Smooth muscle cell (in vitro differentiated cells): ENCODE data around the gene ETF1. TPM values are rescaled to one million over a fixed set of nuclear protein-coding genes. Genes with fewer than 3 reads are reported as not detected.

Source experiments
- DNase-seq: peaks from one replicate; lab custom pipeline; 2025; ENCODE audit not compliant: unreplicated experiment; lab: John Stamatoyannopoulos, UW
- H2AFZ ChIP-seq: fragments of 200-600 bp; sonication (generic); 2 replicates; pipeline ENCODE4 v1.6.0; 2016; ENCODE audit warnings: antibody characterized with exemption, low read depth, mild to moderate bottlenecking
- H3F3A ChIP-seq: fragments of 200-600 bp; sonication (generic); 2 replicates; pipeline ENCODE4 v1.6.0; 2017; ENCODE audit warnings: antibody characterized with exemption, low read depth
- H3K27ac ChIP-seq: fragments of 200-600 bp; sonication (generic); 2 replicates; pipeline ENCODE4 v1.5.1; 2016; ENCODE audit warnings: low read depth, mild to moderate bottlenecking
- H3K27me3 ChIP-seq: fragments of 200-600 bp; sonication (generic); 2 replicates; pipeline ENCODE4 v1.6.1; 2016; ENCODE audit warnings: low read depth, mild to moderate bottlenecking
- H3K36me3 ChIP-seq: fragments of 200-600 bp; sonication (generic); 2 replicates; pipeline ENCODE4 v1.5.1; 2016; ENCODE audit warnings: low read depth
- H3K4me1 ChIP-seq: fragments of 200-600 bp; sonication (generic); 2 replicates; pipeline ENCODE4 v1.5.1; 2016; ENCODE audit warnings: low read depth
- H3K4me2 ChIP-seq: fragments of 200-600 bp; sonication (generic); 2 replicates; pipeline ENCODE4 v1.6.0; 2016; ENCODE audit warnings: mild to moderate bottlenecking
- H3K4me3 ChIP-seq: fragments of 200-600 bp; sonication (generic); 2 replicates; pipeline ENCODE4 v1.5.1; 2016; ENCODE audit warnings: mild to moderate bottlenecking
- H3K79me2 ChIP-seq: fragments of 200-600 bp; sonication (generic); 2 replicates; pipeline ENCODE4 v1.6.0; 2016; ENCODE audit warnings: low read depth, mild to moderate bottlenecking
- H3K9ac ChIP-seq: fragments of 200-600 bp; sonication (generic); 2 replicates; pipeline ENCODE4 v1.6.0; 2016; ENCODE audit warnings: low read depth
- H3K9me3 ChIP-seq: fragments of 200-600 bp; sonication (generic); replicated peaks from 2 replicates; pipeline ENCODE4 v1.5.1; 2016; ENCODE audit warnings: low read depth
- H4K20me1 ChIP-seq: fragments of 200-600 bp; sonication (generic); 2 replicates; pipeline ENCODE4 v1.6.0; 2016; ENCODE audit warnings: low read depth
- CTCF ChIP-seq: fragments of 200-600 bp; sonication (generic); IDR thresholded peaks from 2 replicates; pipeline ENCODE4 v1.5.1; 2017; ENCODE audit warnings: borderline replicate concordance, mild to moderate bottlenecking, antibody characterized with exemption; ENCODE audit not compliant: insufficient read depth, poor library complexity, severe bottlenecking
- WGBS: methylation state at CpG from one replicate; pipeline ENCODE4 v1.1.7; 2016; ENCODE audit warnings: low lambda C conversion rate; 5-methylcytosine and 5-hydroxymethylcytosine counted together
- polyA plus RNA-seq: library from polyadenylated mRNA; unstranded; fragments of >200 nt; fragmentation: Nextera tagmentation; extraction: Ambion mirVana; gene quantifications from 2 replicates; pipeline ENCODE4 v1.2.1, GENCODE V29; 2016
- total RNA-seq: library from RNA; depleted of rRNA; stranded (reverse); fragments of >200 nt; gene quantifications from 2 replicates; pipeline ENCODE4 v1.2.3, GENCODE V29; 2014

The ETF1 gene
- total and polyA plus RNA-seq, 2 experiments from 2014 or later: 48.7 to 98.0 TPM

- TF ChIP-seq CTCF: no peak
- H3K27me3 ChIP-seq: no peaks in the 10 kb centered on the region
- no peaks in the 10 kb centered on the region for H3K36me3 ChIP-seq
- H3K4me3 ChIP-seq: no peak overlapping the region
- no peak overlapping the region for H3K27ac ChIP-seq
- no peak for DNase-seq
- peaks cover 99% of the 10 kb centered on the region for H3K79me2 ChIP-seq
- no peak overlapping the region for H3K9ac ChIP-seq
- peaks cover 100% of the 10 kb centered on the region for H4K20me1 ChIP-seq
- H2AFZ ChIP-seq: no peak overlapping the region
- no peaks in the 10 kb centered on the region for H3K9me3 ChIP-seq
- H3F3A ChIP-seq: peaks cover 3% of the 10 kb centered on the region
- no peaks in the 10 kb centered on the region for H3K4me1 ChIP-seq
- 94% methylated on average over 8 of the region's 8 CpGs for WGBS
- H3K4me2 ChIP-seq: no peak overlapping the region
These were observed 13.2 kb downstream of the ETF1 start for GRCh38 chr5:138529812-138530211.

GRCh38 chr5:138528744-138529469 lies 14.1 kb downstream of the ETF1 start:
- Histone ChIP-seq H3K27me3 (no peaks in the 10 kb centered on the region), H3K4me2 (no peak overlapping the region), H3K79me2 (peaks cover 99% of the 10 kb centered on the region), H3K9me3 (no peaks in the 10 kb centered on the region), H3K4me3 (no peak overlapping the region), H3K9ac (no peak overlapping the region), H3K27ac (no peak overlapping the region), H4K20me1 (peaks cover 100% of the 10 kb centered on the region), H3K36me3 (no peaks in the 10 kb centered on the region), H3K4me1 (no peaks in the 10 kb centered on the region), H3F3A (peaks cover 3% of the 10 kb centered on the region), H2AFZ (no peak overlapping the region)
- DNase-seq: no peak
- WGBS: 80% methylated on average over 7 of the region's 7 CpGs
- TF ChIP-seq CTCF: no peak

- Histone ChIP-seq H3K9me3 (no peaks in the 10 kb centered on the region), H3K36me3 (no peaks in the 10 kb centered on the region), H3F3A (peaks cover 3% of the 10 kb centered on the region), H2AFZ (no peak overlapping the region), H3K4me2 (no peak overlapping the region), H3K27ac (peak overlapping the region; percentile 18), H3K27me3 (no peaks in the 10 kb centered on the region), H4K20me1 (peaks cover 100% of the 10 kb centered on the region), H3K4me1 (no peaks in the 10 kb centered on the region), H3K79me2 (peaks cover 99% of the 10 kb centered on the region), H3K9ac (no peak overlapping the region), H3K4me3 (no peak overlapping the region)
- DNase-seq: no peak
- 52% methylated on average over 1 of the region's 1 CpG for WGBS
- TF ChIP-seq CTCF: no peak
These were observed 14.8 kb downstream of the ETF1 start for GRCh38 chr5:138528208-138528607.

- H3K9me3 ChIP-seq: no peaks in the 10 kb centered on the region
- H3K4me2 ChIP-seq: no peak overlapping the region
- no peak for TF ChIP-seq CTCF
- no peaks in the 10 kb centered on the region for H3K4me1 ChIP-seq
- peaks cover 3% of the 10 kb centered on the region for H3F3A ChIP-seq
- no peaks in the 10 kb centered on the region for H3K36me3 ChIP-seq
- peaks cover 99% of the 10 kb centered on the region for H3K79me2 ChIP-seq
- no peaks in the 10 kb centered on the region for H3K27me3 ChIP-seq
- H3K27ac ChIP-seq: no peak overlapping the region
- no peak overlapping the region for H2AFZ ChIP-seq
- WGBS: 100% methylated on average over 1 of the region's 1 CpG
- no peak overlapping the region for H3K4me3 ChIP-seq
- no peak for DNase-seq
- peaks cover 100% of the 10 kb centered on the region for H4K20me1 ChIP-seq
- no peak overlapping the region for H3K9ac ChIP-seq
These were observed 15.9 kb downstream of the ETF1 start for GRCh38 chr5:138527170-138527569.
